HepG2 (cell line): ENCODE results near the gene TTPAL. TPM values are rescaled to one million over a fixed set of nuclear protein-coding genes. Genes with fewer than 3 reads are reported as not detected.
A peak's percentile ranks its signal among the peaks of the same experiment; 100 is the strongest.

Source experiments
- AHR ChIP-seq: IDR thresholded peaks from 2 replicates; pipeline ENCODE4 v1.6.1; 2018; ENCODE audit warnings: missing genetic modification reagents, missing compliant biosample characterization
- CENPT ChIP-seq: sonication (generic); formaldehyde crosslinking; IDR thresholded peaks from 2 replicates; pipeline ENCODE4 v1.8.0; 2022; ENCODE audit warnings: low read depth, mild to moderate bottlenecking, moderate library complexity, missing genetic modification reagents
- EP300 ChIP-seq, 3 experiments: sonication (generic) in 1 of 3; formaldehyde crosslinking in 1 of 3; IDR thresholded peaks; 2 replicates each; pipeline versions ENCODE4 v1.5.1 to v1.6.1; 2011 to 2020; ENCODE audit warnings: low read depth in 2 of 3, low read length in 2 of 3, borderline replicate concordance in 1 of 3, improper control_type of control experiment in 1 of 3, mild to moderate bottlenecking in 1 of 3, missing genetic modification reagents in 1 of 3, moderate library complexity in 1 of 3
- HMGXB4 ChIP-seq, 2 experiments: sonication (generic) in 1 of 2; formaldehyde crosslinking in 1 of 2; IDR thresholded peaks; 2 replicates each; pipeline versions ENCODE4 v1.4.0 to v1.6.1; 2018 to 2020; ENCODE audit warnings: missing genetic modification reagents in 2 of 2, borderline replicate concordance in 1 of 2, low read depth in 1 of 2, mild to moderate bottlenecking in 1 of 2, missing biosample characterization in 1 of 2
- MYC ChIP-seq: sonication (generic); formaldehyde crosslinking; IDR thresholded peaks from 2 replicates; pipeline ENCODE4 v1.9.0; 2021; ENCODE audit warnings: missing genetic modification reagents, borderline replicate concordance
- MYPOP ChIP-seq: sonication (generic); formaldehyde crosslinking; IDR thresholded peaks from 2 replicates; pipeline ENCODE4 v1.8.1; 2023; ENCODE audit warnings: mild to moderate bottlenecking, moderate library complexity, missing genetic modification reagents
- SPEN ChIP-seq: sonication (generic); formaldehyde crosslinking; IDR thresholded peaks from 2 replicates; pipeline ENCODE4 v1.5.1; 2020; ENCODE audit warnings: low read depth, mild to moderate bottlenecking, missing genetic modification reagents
- TGIF2 ChIP-seq: IDR thresholded peaks from 2 replicates; pipeline ENCODE4 v1.6.1; 2016; ENCODE audit warnings: control low read depth, missing compliant biosample characterization
- U2AF2 ChIP-seq: fragments of 200-400 bp; formaldehyde crosslinking; IDR thresholded peaks from 2 replicates; pipeline ENCODE4 v1.6.1; 2017; ENCODE audit warnings: low read depth, mild to moderate bottlenecking, low read length
- ZBTB49 ChIP-seq: sonication (generic); formaldehyde crosslinking; IDR thresholded peaks from 2 replicates; pipeline ENCODE4 v1.4.0; 2020; ENCODE audit warnings: missing genetic modification reagents, borderline replicate concordance
- ZNF224 ChIP-seq: sonication (generic); formaldehyde crosslinking; IDR thresholded peaks from 2 replicates; pipeline ENCODE4 v1.5.0; 2020; ENCODE audit warnings: mild to moderate bottlenecking, missing genetic modification reagents
- ZNF567 ChIP-seq: sonication (generic); formaldehyde crosslinking; IDR thresholded peaks from 2 replicates; pipeline ENCODE4 v1.8.1; 2023; ENCODE audit warnings: mild to moderate bottlenecking, missing genetic modification reagents, borderline replicate concordance
- ZNF772 ChIP-seq: sonication (generic); formaldehyde crosslinking; IDR thresholded peaks from 2 replicates; pipeline ENCODE4 v1.5.0; 2020; ENCODE audit warnings: mild to moderate bottlenecking, missing genetic modification reagents
- ZNF850 ChIP-seq: sonication (generic); formaldehyde crosslinking; conservative IDR thresholded peaks from 2 replicates; pipeline ENCODE4 v1.9.0; 2021; ENCODE audit warnings: mild to moderate bottlenecking, missing genetic modification reagents
- ZNF883 ChIP-seq: sonication (generic); formaldehyde crosslinking; IDR thresholded peaks from 2 replicates; pipeline ENCODE4 v1.5.1; 2020; ENCODE audit warnings: mild to moderate bottlenecking, missing genetic modification reagents; ENCODE audit errors: not compliant biosample characterization
- polyA plus RNA-seq, 8 experiments: library from polyadenylated mRNA; depleted of rRNA in 3 of 8; stranded (reverse) in 7 of 8; unstranded in 1 of 8; fragments of >200 nt; fragmentation: Illumina TruSeq in 4 of 8; extraction: Trizol in 4 of 8; gene quantifications; 2 replicates each; pipeline versions ENCODE4 v1.2.1 to v1.2.3, GENCODE V29; 2011 to 2016; ENCODE audit warnings: low read depth in 4 of 8, missing spikeins in 1 of 8, mixed read lengths in 1 of 8; ENCODE audit not compliant: insufficient read depth in 1 of 8
- total RNA-seq, 5 experiments: library from RNA; depleted of rRNA; stranded (reverse); fragments of >200 nt; fragmentation: Illumina TruSeq; extraction: Trizol; gene quantifications; 2 replicates each; pipeline ENCODE4 v1.2.3, GENCODE V29; 2016; ENCODE audit warnings: low read depth in 1 of 5
- TF ChIP-seq, protein P1 (sequence below): sonication (generic); formaldehyde crosslinking; IDR thresholded peaks from 2 replicates; pipeline ENCODE4 v1.4.0; 2020; ENCODE audit warnings: missing genetic modification reagents
- TF ChIP-seq, protein P2 (sequence below): sonication (generic); formaldehyde crosslinking; IDR thresholded peaks from 2 replicates; pipeline ENCODE4 v1.5.1; 2020; ENCODE audit warnings: missing genetic modification reagents, mild to moderate bottlenecking, borderline replicate concordance
- TF ChIP-seq, protein P3 (sequence below): sonication (generic); formaldehyde crosslinking; IDR thresholded peaks from 2 replicates; pipeline ENCODE4 v1.5.1; 2020; ENCODE audit warnings: mild to moderate bottlenecking, missing genetic modification reagents, moderate library complexity

TTPAL gene
- total and polyA plus RNA-seq, 2 of the 13 experiments (the other 11 are each of a cell fraction or from before 2014, with no cell fraction given) = 4.3 to 18.8 TPM

DNA sequence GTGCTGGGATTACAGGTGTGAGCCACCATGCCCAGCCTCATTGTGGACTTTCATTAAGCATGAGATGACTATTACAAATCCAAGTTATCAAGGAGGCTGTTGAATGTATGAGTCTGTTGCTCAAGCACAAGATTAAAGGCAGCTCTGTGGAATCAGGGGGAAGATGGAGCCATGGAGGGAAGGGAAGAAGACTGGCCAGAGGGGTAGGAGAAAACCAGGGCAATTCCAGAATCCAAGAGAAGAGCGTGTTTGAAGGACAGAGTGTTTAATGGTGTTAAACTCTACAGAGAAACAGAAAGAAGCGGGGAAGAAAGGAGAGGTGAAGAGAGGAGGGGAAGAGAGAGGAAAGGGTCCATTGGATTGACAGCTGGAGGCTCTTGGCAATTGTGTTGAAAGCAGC lies 49.8 kb upstream of the TTPAL start (continued):
- TF ChIP-seq HMGXB4 (CRISPR knock-in tag; IDR thresholded peaks at IDR 0.05; ENCODE audit: borderline replicate concordance in 1 of 2, low read depth in 1 of 2) (no peak), CENPT (CRISPR knock-in tag) (no peak), MYC (no peak), ZNF850 (CRISPR knock-in tag) (no peak), MYPOP (no peak), SPEN (CRISPR knock-in tag) (no peak), ZBTB49 (peak; percentile 60; the same call in 1 of the 2 replicates), ZNF883 (CRISPR knock-in tag) (peak; percentile 11), ZNF567 (no peak), ZNF224 (no peak), EP300 (IDR thresholded peaks at IDR 0.05; ENCODE audit: low read depth in 2 of 2, low read length in 2 of 2) (no peak), EP300 (CRISPR knock-in tag; IDR thresholded peaks at IDR 0.05; ENCODE audit: borderline replicate concordance) (peak; percentile 38; the same call in 1 of the 2 replicates), U2AF2 (no peak), ZNF772 (CRISPR knock-in tag) (no peak), TGIF2 (no peak), AHR (CRISPR knock-in tag) (no peak)
- TF ChIP-seq, protein P1, sequence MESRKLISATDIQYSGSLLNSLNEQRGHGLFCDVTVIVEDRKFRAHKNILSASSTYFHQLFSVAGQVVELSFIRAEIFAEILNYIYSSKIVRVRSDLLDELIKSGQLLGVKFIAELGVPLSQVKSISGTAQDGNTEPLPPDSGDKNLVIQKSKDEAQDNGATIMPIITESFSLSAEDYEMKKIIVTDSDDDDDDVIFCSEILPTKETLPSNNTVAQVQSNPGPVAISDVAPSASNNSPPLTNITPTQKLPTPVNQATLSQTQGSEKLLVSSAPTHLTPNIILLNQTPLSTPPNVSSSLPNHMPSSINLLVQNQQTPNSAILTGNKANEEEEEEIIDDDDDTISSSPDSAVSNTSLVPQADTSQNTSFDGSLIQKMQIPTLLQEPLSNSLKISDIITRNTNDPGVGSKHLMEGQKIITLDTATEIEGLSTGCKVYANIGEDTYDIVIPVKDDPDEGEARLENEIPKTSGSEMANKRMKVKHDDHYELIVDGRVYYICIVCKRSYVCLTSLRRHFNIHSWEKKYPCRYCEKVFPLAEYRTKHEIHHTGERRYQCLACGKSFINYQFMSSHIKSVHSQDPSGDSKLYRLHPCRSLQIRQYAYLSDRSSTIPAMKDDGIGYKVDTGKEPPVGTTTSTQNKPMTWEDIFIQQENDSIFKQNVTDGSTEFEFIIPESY = no peak
- TF ChIP-seq, protein P2, sequence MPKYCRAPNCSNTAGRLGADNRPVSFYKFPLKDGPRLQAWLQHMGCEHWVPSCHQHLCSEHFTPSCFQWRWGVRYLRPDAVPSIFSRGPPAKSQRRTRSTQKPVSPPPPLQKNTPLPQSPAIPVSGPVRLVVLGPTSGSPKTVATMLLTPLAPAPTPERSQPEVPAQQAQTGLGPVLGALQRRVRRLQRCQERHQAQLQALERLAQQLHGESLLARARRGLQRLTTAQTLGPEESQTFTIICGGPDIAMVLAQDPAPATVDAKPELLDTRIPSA (CRISPR knock-in tag) = no peak
- TF ChIP-seq, protein P3, sequence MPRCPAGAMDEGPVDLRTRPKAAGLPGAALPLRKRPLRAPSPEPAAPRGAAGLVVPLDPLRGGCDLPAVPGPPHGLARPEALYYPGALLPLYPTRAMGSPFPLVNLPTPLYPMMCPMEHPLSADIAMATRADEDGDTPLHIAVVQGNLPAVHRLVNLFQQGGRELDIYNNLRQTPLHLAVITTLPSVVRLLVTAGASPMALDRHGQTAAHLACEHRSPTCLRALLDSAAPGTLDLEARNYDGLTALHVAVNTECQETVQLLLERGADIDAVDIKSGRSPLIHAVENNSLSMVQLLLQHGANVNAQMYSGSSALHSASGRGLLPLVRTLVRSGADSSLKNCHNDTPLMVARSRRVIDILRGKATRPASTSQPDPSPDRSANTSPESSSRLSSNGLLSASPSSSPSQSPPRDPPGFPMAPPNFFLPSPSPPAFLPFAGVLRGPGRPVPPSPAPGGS (CRISPR knock-in tag) = 0 out of 2 replicates have a peak, but pooled peaks have one; percentile 16
